K562 (cell line): ENCODE data around the gene KHDC1.

ENCODE experiments used
- ATF1 ChIP-seq, 2 experiments: fragments of 450-650 bp in 1 of 2; IDR thresholded peaks; 2 replicates each; pipeline ENCODE4 v1.6.1; 2016; ENCODE audit warnings: missing compliant biosample characterization in 1 of 2, missing genetic modification characterization in 1 of 2
- ATF3 ChIP-seq, 2 experiments: fragments of 450-650 bp in 1 of 2; sonication (generic) in 1 of 2; formaldehyde crosslinking in 1 of 2; IDR thresholded peaks in 1 of 2; conservative IDR thresholded peaks in 1 of 2; 2 replicates each; pipeline versions ENCODE4 v1.6.1 to v1.8.1; 2016 to 2023; ENCODE audit warnings: mild to moderate bottlenecking in 2 of 2, moderate library complexity in 2 of 2, inconsistent platforms in 1 of 2, missing genetic modification reagents in 1 of 2
- CTCF ChIP-seq, 3 experiments: IDR thresholded peaks in 2 of 3; conservative IDR thresholded peaks in 1 of 3; 2 replicates each; pipeline ENCODE4 v1.5.1; 2011 to 2012; ENCODE audit warnings: low read length in 3 of 3, mild to moderate bottlenecking in 3 of 3, control low read depth in 2 of 3, improper control_type of control experiment in 1 of 3, inconsistent platforms in 1 of 3, low read depth in 1 of 3, mixed read lengths in 1 of 3, moderate library complexity in 1 of 3; ENCODE audit not compliant: insufficient read depth in 2 of 3
- DPF2 ChIP-seq: fragments of 450-650 bp; IDR thresholded peaks from 2 replicates; pipeline ENCODE4 v1.6.1; 2016
- EP300 ChIP-seq: IDR thresholded peaks from 2 replicates; pipeline ENCODE4 v1.6.1; 2012; ENCODE audit warnings: low read length, improper control_type of control experiment
- FIP1L1 ChIP-seq: fragments of 200-400 bp; formaldehyde crosslinking; IDR thresholded peaks from 2 replicates; pipeline ENCODE4 v1.6.1; 2018; ENCODE audit warnings: mild to moderate bottlenecking, low read depth, low read length; ENCODE audit not compliant: poor library complexity, severe bottlenecking
- GTF2F1 ChIP-seq: IDR thresholded peaks from 2 replicates; pipeline ENCODE4 v1.6.1; 2011; ENCODE audit warnings: low read depth, low read length, improper control_type of control experiment
- MAZ ChIP-seq, 2 experiments: fragments of 450-650 bp in 1 of 2; sonication (generic) in 1 of 2; formaldehyde crosslinking; IDR thresholded peaks in 1 of 2; conservative IDR thresholded peaks in 1 of 2; 2 replicates each; pipeline versions ENCODE4 v1.4.0 to v1.5.0; 2020; ENCODE audit warnings: mild to moderate bottlenecking in 1 of 2, missing genetic modification reagents in 1 of 2
- NR3C1 ChIP-seq: sonication (generic); formaldehyde crosslinking; IDR thresholded peaks from 2 replicates; pipeline ENCODE4 v1.8.1; 2022; ENCODE audit warnings: missing genetic modification reagents
- REST ChIP-seq, 2 experiments: fragments of 450-650 bp; formaldehyde crosslinking in 1 of 2; IDR thresholded peaks; 2 replicates each; pipeline versions ENCODE4 v1.4.0 to v1.6.1; 2014 to 2020; ENCODE audit warnings: mild to moderate bottlenecking in 2 of 2, borderline replicate concordance in 1 of 2, low read depth in 1 of 2
- RFX5 ChIP-seq: IDR thresholded peaks from 2 replicates; pipeline ENCODE4 v1.6.1; 2011; ENCODE audit warnings: low read depth, mild to moderate bottlenecking, improper control_type of control experiment, low read length
- ZHX1 ChIP-seq: fragments of 150-350 bp; conservative IDR thresholded peaks from 2 replicates; pipeline ENCODE4 v1.6.1; 2014; ENCODE audit warnings: low read length
- ZNF146 ChIP-seq: IDR thresholded peaks from one replicate; pipeline ENCODE4 v1.6.1; 2018; ENCODE audit warnings: missing compliant biosample characterization; ENCODE audit not compliant: unreplicated experiment
- ZNF217 ChIP-seq: sonication (generic); formaldehyde crosslinking; IDR thresholded peaks from 2 replicates; pipeline ENCODE4 v1.8.0; 2022; ENCODE audit warnings: mild to moderate bottlenecking, missing genetic modification reagents

- TF ChIP-seq CTCF (IDR thresholded peaks at IDR 0.05 in 2 of 3, conservative IDR thresholded peaks at IDR 0.05 in 1 of 3; ENCODE audit: insufficient read depth in 2 of 3, low read depth in 1 of 3, low read length in 3 of 3) = no peak
- no peak for TF ChIP-seq RFX5
- no peak for TF ChIP-seq DPF2
- TF ChIP-seq EP300 = no peak
- no peak for TF ChIP-seq GTF2F1
- TF ChIP-seq ZNF146 (CRISPR knock-in tag) = no peak
- no peak for TF ChIP-seq MAZ (CRISPR knock-in tag; conservative IDR thresholded peaks at IDR 0.05 in 1 of 2, IDR thresholded peaks at IDR 0.05 in 1 of 2)
- TF ChIP-seq ATF1 (CRISPR knock-in tag; IDR thresholded peaks at IDR 0.05) = no peak
- TF ChIP-seq ATF1 (tag; IDR thresholded peaks at IDR 0.05) = no peak
- TF ChIP-seq ZNF217 (CRISPR knock-in tag) = no peak
- TF ChIP-seq REST (IDR thresholded peaks at IDR 0.05; ENCODE audit: borderline replicate concordance) = no peak
- no peak for TF ChIP-seq REST (CRISPR knock-in tag; IDR thresholded peaks at IDR 0.05; ENCODE audit: low read depth)
- no peak for TF ChIP-seq FIP1L1
- TF ChIP-seq ZHX1 = no peak
- TF ChIP-seq ATF3 (IDR thresholded peaks at IDR 0.05) = no peak
- TF ChIP-seq ATF3 (CRISPR knock-in tag; conservative IDR thresholded peaks at IDR 0.05) = no peak
- no peak for TF ChIP-seq NR3C1 (CRISPR knock-in tag)
These were observed 31.0 kb downstream of the KHDC1 start for GRCh38 chr6:73231986-73232391.
